Measurements from ENCODE around the gene COQ10A. TPM values are rescaled to one million over a fixed set of nuclear protein-coding genes. Genes with fewer than 3 reads are reported as not detected.

The COQ10A gene
- total and polyA plus RNA-seq, 9 of the 15 experiments (the other 6 are each of a cell fraction or from before 2014, with no cell fraction given): 3.1 to 26.4 (median 12.7) TPM

DNA sequence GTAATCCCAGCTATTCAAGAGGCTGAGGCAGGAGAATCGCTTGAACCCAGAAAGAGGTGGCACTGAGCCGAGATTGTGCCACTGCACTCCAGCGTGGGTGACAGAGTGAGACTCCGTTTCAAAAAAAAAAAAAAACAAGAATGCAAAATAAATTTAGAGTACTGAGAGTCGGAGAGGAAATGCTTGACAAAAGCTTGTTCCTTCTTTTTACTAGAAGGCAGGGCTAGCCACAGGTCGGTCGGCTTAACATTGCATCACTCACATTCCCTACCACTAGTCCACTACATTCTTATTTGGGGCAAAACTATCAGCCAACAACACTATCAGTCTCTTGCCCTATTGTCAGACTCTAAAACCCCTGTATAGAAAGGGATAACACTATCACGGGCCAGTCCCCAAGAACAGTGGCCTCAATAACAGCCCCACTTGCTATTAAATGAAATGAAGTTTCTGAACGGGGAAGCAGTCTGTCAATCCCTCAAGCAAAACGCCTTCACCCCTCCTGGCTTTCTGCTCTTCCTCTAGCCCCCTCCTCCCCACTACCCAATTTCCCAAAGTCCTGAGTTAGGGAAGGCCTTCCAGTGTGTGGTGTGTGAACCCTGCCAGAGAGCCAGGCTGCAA, 46.0 kb upstream of the COQ10A start (continued):
- no peak for TF ChIP-seq SMAD4 (CRISPR knock-in tag; conservative IDR thresholded peaks at IDR 0.05)
- no peak for TF ChIP-seq SMARCA4 (IDR thresholded peaks at IDR 0.05)
- TF ChIP-seq MYC (IDR thresholded peaks at IDR 0.05; ENCODE audit: low read depth, low read length): 0 out of 2 replicates have a peak, but pooled peaks have one; percentile 39
- TF ChIP-seq MYC (CRISPR knock-in tag; IDR thresholded peaks at IDR 0.05; ENCODE audit: borderline replicate concordance, low read depth): no peak
- no peak for TF ChIP-seq ZNF561 (CRISPR knock-in tag; conservative IDR thresholded peaks at IDR 0.05)
- TF ChIP-seq RFX5 (IDR thresholded peaks at IDR 0.05; ENCODE audit: low read depth, low read length): no peak
- no peak for TF ChIP-seq SIN3B (IDR thresholded peaks at IDR 0.05; ENCODE audit: low read depth)
- peak; percentile 50 for TF ChIP-seq SAP30 (IDR thresholded peaks at IDR 0.05; ENCODE audit: borderline replicate concordance, insufficient read depth, low read depth, low read length, poor library complexity, severe bottlenecking)
- TF ChIP-seq, protein P1, sequence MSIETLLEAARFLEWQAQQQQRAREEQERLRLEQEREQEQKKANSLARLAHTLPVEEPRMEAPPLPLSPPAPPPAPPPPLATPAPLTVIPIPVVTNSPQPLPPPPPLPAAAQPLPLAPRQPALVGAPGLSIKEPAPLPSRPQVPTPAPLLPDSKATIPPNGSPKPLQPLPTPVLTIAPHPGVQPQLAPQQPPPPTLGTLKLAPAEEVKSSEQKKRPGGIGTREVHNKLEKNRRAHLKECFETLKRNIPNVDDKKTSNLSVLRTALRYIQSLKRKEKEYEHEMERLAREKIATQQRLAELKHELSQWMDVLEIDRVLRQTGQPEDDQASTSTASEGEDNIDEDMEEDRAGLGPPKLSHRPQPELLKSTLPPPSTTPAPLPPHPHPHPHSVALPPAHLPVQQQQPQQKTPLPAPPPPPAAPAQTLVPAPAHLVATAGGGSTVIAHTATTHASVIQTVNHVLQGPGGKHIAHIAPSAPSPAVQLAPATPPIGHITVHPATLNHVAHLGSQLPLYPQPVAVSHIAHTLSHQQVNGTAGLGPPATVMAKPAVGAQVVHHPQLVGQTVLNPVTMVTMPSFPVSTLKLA (conservative IDR thresholded peaks at IDR 0.05): no peak
- peak in 1 of 2 experiments; percentile 17; a peak in 1 of 4 replicates for TF ChIP-seq TEAD1 (CRISPR knock-in tag; IDR thresholded peaks at IDR 0.05)
- TF ChIP-seq BRD4 (IDR thresholded peaks at IDR 0.05): no peak
- no peak for TF ChIP-seq NR3C1 (CRISPR knock-in tag; IDR thresholded peaks at IDR 0.05)
- TF ChIP-seq ZNF263 (CRISPR knock-in tag; IDR thresholded peaks at IDR 0.05; ENCODE audit: borderline replicate concordance): peak; percentile 53; the same call in 1 of the 2 replicates
- TF ChIP-seq, protein P2, sequence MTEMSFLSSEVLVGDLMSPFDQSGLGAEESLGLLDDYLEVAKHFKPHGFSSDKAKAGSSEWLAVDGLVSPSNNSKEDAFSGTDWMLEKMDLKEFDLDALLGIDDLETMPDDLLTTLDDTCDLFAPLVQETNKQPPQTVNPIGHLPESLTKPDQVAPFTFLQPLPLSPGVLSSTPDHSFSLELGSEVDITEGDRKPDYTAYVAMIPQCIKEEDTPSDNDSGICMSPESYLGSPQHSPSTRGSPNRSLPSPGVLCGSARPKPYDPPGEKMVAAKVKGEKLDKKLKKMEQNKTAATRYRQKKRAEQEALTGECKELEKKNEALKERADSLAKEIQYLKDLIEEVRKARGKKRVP (CRISPR knock-in tag; IDR thresholded peaks at IDR 0.05): peak; percentile 68; the same call in 1 of the 2 replicates
- TF ChIP-seq, protein P3, sequence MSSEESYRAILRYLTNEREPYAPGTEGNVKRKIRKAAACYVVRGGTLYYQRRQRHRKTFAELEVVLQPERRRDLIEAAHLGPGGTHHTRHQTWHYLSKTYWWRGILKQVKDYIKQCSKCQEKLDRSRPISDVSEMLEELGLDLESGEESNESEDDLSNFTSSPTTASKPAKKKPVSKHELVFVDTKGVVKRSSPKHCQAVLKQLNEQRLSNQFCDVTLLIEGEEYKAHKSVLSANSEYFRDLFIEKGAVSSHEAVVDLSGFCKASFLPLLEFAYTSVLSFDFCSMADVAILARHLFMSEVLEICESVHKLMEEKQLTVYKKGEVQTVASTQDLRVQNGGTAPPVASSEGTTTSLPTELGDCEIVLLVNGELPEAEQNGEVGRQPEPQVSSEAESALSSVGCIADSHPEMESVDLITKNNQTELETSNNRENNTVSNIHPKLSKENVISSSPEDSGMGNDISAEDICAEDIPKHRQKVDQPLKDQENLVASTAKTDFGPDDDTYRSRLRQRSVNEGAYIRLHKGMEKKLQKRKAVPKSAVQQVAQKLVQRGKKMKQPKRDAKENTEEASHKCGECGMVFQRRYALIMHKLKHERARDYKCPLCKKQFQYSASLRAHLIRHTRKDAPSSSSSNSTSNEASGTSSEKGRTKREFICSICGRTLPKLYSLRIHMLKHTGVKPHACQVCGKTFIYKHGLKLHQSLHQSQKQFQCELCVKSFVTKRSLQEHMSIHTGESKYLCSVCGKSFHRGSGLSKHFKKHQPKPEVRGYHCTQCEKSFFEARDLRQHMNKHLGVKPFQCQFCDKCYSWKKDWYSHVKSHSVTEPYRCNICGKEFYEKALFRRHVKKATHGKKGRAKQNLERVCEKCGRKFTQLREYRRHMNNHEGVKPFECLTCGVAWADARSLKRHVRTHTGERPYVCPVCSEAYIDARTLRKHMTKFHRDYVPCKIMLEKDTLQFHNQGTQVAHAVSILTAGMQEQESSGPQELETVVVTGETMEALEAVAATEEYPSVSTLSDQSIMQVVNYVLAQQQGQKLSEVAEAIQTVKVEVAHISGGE (CRISPR knock-in tag; IDR thresholded peaks at IDR 0.05): no peak
- TF ChIP-seq, protein P4, sequence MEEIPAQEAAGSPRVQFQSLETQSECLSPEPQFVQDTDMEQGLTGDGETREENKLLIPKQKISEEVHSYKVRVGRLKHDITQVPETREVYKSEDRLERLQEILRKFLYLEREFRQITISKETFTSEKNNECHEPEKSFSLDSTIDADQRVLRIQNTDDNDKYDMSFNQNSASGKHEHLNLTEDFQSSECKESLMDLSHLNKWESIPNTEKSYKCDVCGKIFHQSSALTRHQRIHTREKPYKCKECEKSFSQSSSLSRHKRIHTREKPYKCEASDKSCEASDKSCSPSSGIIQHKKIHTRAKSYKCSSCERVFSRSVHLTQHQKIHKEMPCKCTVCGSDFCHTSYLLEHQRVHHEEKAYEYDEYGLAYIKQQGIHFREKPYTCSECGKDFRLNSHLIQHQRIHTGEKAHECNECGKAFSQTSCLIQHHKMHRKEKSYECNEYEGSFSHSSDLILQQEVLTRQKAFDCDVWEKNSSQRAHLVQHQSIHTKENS (CRISPR knock-in tag; IDR thresholded peaks at IDR 0.05): no peak
- TF ChIP-seq RBM17 (IDR thresholded peaks at IDR 0.05; ENCODE audit: borderline replicate concordance, low read depth, low read length): no peak
- TF ChIP-seq ZNF316 (IDR thresholded peaks at IDR 0.05): no peak

Data from K562 (cell line).